Thoracic aorta (tissue), 2 donors: Measurements from ENCODE around the gene CENPB. TPM values are rescaled to one million over a fixed set of nuclear protein-coding genes. Genes with fewer than 3 reads are reported as not detected.

Experiments
- ATAC-seq: fragments of 150-250 bp; one replicate; pipeline ENCODE4 v1.8.0; 2017; ENCODE audit warnings: low read depth; ENCODE audit not compliant: insufficient number of reproducible peaks, low FRiP score
- DNase-seq: peaks from one replicate; pipeline ENCODE4 v3.0.0-alpha.2; 2020; ENCODE audit warnings: low spot score
- H3K27ac ChIP-seq, 2 donors: fragments of 200-600 bp; sonication (generic); 1 replicate in 1 of 2; 2 replicates in 1 of 2; pipeline ENCODE4 v1.5.1; 2016; ENCODE audit warnings: mild to moderate bottlenecking in 2 of 2, moderate library complexity in 2 of 2
- H3K27me3 ChIP-seq: fragments of 200-600 bp; sonication (generic); replicated peaks from 2 replicates; pipeline ENCODE4 v1.6.0; 2016; ENCODE audit warnings: mild to moderate bottlenecking; ENCODE audit not compliant: insufficient read depth
- H3K36me3 ChIP-seq: fragments of 200-600 bp; sonication (generic); one replicate; pipeline ENCODE4 v1.5.1; 2016
- H3K4me1 ChIP-seq, 2 donors: fragments of 200-600 bp; sonication (generic); 1 replicate in 1 of 2; 2 replicates in 1 of 2; pipeline versions ENCODE4 v1.5.1 to v1.6.0; 2016; ENCODE audit warnings: low read depth in 2 of 2, mild to moderate bottlenecking in 1 of 2; ENCODE audit not compliant: control insufficient read depth in 1 of 2
- H3K4me3 ChIP-seq: fragments of 200-600 bp; sonication (generic); 2 replicates; pipeline ENCODE4 v1.5.1; 2016; ENCODE audit warnings: mild to moderate bottlenecking
- H3K9me3 ChIP-seq: fragments of 200-600 bp; sonication (generic); 2 replicates; pipeline ENCODE4 v1.5.1; 2016
- CTCF ChIP-seq: fragments of 200-600 bp; sonication (generic); IDR thresholded peaks from one replicate; pipeline ENCODE4 v1.5.1; 2019; ENCODE audit warnings: antibody characterized with exemption
- total RNA-seq, 2 donors: library from RNA; depleted of rRNA; stranded (reverse); fragments of >200 nt; gene quantifications; one replicate each; pipeline versions ENCODE4 v1.1.0 to v1.2.3, GENCODE V29; 2016

CENPB gene
- total RNA-seq, 2 donors from 2014 or later, result 97.2 to 114 TPM

- H3K36me3 ChIP-seq, result no peaks in the 10 kb centered on the region
- DNase-seq (no peak), ATAC-seq (no peak)
- no peak overlapping the region for H3K27ac ChIP-seq
- H3K4me3 ChIP-seq, result no peak overlapping the region
- H3K27me3 ChIP-seq, result no peaks in the 10 kb centered on the region
- H3K9me3 ChIP-seq, result no peaks in the 10 kb centered on the region
- H3K4me1 ChIP-seq, result no peaks in the 10 kb centered on the region
- TF ChIP-seq CTCF, result no peak
Observed at GRCh38 chr20:3740615-3741301, 45.8 kb downstream of the CENPB start.

- H3K27ac ChIP-seq, result no peak overlapping the region
- no peaks in the 10 kb centered on the region for H3K27me3 ChIP-seq
- no peak overlapping the region for H3K4me3 ChIP-seq
- H3K9me3 ChIP-seq, result no peaks in the 10 kb centered on the region
- H3K36me3 ChIP-seq, result no peaks in the 10 kb centered on the region
- no peaks in the 10 kb centered on the region for H3K4me1 ChIP-seq
- ATAC-seq, result no peak
- no peak for DNase-seq
- TF ChIP-seq CTCF, result no peak
Observed at GRCh38 chr20:3739926-3740451, 46.6 kb downstream of the CENPB start.

- DNase-seq, result no peak
- Histone ChIP-seq H3K9me3 (no peaks in the 10 kb centered on the region), H3K4me1 (no peaks in the 10 kb centered on the region), H3K36me3 (no peaks in the 10 kb centered on the region), H3K27ac (no peak overlapping the region), H3K27me3 (no peaks in the 10 kb centered on the region), H3K4me3 (no peak overlapping the region)
- TF ChIP-seq CTCF, result no peak
- no peak for ATAC-seq
Observed at GRCh38 chr20:3739054-3739925, 47.2 kb downstream of the CENPB start.

- TF ChIP-seq CTCF, result no peak
- Histone ChIP-seq H3K9me3 (no peaks in the 10 kb centered on the region), H3K27me3 (no peaks in the 10 kb centered on the region), H3K4me1 (no peaks in the 10 kb centered on the region), H3K4me3 (no peak overlapping the region), H3K27ac (no peak overlapping the region), H3K36me3 (no peaks in the 10 kb centered on the region)
- no peak for DNase-seq
- ATAC-seq, result no peak
Observed at GRCh38 chr20:3738111-3739053, 48.2 kb downstream of the CENPB start.
